Nephron (organoid): ENCODE measurements around the gene EHBP1.

Experiments
- H3K27ac Mint-ChIP-seq, 3 experiments: 2 replicates each; pipeline ENCODE4 v1.8.0; 2020; ENCODE audit warnings: mixed read lengths in 3 of 3, mild to moderate bottlenecking in 2 of 3, moderate library complexity in 1 of 3
- H3K27me3 Mint-ChIP-seq: 2 replicates; pipeline ENCODE4 v1.8.0; 2021; ENCODE audit warnings: low read depth, mild to moderate bottlenecking, moderate library complexity, mixed read lengths
- H3K36me3 Mint-ChIP-seq: 2 replicates; pipeline ENCODE4 v1.8.0; 2020; ENCODE audit warnings: low read depth, mixed read lengths
- H3K4me1 Mint-ChIP-seq: 2 replicates; pipeline ENCODE4 v1.8.0; 2020; ENCODE audit warnings: mixed read lengths
- H3K4me3 Mint-ChIP-seq, 3 experiments: 2 replicates each; pipeline ENCODE4 v1.8.0; 2020; ENCODE audit warnings: mild to moderate bottlenecking in 3 of 3, mixed read lengths in 3 of 3, moderate library complexity in 2 of 3
- H3K9me3 Mint-ChIP-seq: 2 replicates; pipeline ENCODE4 v1.8.0; 2020; ENCODE audit warnings: mixed read lengths
- CTCF ChIP-seq, 3 experiments: fragments of 200-600 bp; sonication (generic); IDR thresholded peaks; one replicate each; pipeline ENCODE4 v1.5.0; 2021; ENCODE audit warnings: antibody characterized with exemption in 3 of 3; ENCODE audit not compliant: unreplicated experiment in 3 of 3

EHBP1 gene

DNA sequence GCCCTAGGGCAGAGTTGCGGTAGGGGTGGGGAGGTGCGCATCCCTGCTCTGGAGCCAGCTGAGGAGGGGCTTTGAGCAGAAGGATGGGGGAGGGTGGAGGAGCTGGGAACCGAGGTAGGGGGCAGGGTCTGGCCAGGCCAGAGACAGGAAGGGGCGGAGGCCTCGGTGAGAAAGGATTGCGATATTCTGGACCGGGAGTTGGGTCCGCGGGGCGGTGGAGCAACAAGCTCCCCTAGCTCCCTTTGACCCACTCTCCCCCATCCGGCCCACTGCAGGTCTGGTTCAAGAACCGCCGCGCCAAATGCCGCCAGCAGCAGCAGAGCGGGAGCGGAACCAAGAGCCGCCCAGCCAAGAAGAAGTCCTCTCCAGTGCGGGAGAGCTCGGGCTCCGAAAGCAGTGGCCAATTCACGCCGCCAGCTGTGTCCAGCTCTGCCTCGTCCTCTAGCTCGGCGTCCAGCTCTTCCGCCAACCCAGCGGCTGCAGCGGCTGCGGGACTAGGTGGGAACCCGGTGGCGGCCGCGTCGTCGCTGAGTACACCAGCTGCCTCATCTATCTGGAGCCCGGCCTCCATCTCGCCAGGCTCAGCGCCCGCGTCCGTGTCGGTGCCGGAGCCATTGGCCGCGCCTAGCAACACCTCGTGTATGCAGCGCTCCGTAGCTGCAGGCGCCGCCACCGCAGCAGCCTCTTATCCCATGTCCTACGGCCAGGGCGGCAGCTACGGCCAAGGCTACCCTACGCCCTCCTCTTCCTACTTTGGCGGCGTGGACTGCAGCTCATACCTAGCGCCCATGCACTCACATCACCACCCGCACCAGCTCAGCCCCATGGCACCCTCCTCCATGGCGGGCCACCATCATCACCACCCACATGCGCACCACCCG, 350.0 kb downstream of the EHBP1 start:
- Mint-ChIP-seq H3K27me3 (peaks cover 99% of the 10 kb centered on the region), H3K9me3 (peaks cover 4% of the 10 kb centered on the region), H3K4me3 (peak overlapping the region; percentile 50 to 54 (median 51)), H3K27ac (no peak overlapping the region), H3K36me3 (no peaks in the 10 kb centered on the region), H3K4me1 (peaks cover 61% of the 10 kb centered on the region)
- TF ChIP-seq CTCF (IDR thresholded peaks at IDR 0.05; ENCODE audit: unreplicated experiment in 3 of 3): no peak

DNA sequence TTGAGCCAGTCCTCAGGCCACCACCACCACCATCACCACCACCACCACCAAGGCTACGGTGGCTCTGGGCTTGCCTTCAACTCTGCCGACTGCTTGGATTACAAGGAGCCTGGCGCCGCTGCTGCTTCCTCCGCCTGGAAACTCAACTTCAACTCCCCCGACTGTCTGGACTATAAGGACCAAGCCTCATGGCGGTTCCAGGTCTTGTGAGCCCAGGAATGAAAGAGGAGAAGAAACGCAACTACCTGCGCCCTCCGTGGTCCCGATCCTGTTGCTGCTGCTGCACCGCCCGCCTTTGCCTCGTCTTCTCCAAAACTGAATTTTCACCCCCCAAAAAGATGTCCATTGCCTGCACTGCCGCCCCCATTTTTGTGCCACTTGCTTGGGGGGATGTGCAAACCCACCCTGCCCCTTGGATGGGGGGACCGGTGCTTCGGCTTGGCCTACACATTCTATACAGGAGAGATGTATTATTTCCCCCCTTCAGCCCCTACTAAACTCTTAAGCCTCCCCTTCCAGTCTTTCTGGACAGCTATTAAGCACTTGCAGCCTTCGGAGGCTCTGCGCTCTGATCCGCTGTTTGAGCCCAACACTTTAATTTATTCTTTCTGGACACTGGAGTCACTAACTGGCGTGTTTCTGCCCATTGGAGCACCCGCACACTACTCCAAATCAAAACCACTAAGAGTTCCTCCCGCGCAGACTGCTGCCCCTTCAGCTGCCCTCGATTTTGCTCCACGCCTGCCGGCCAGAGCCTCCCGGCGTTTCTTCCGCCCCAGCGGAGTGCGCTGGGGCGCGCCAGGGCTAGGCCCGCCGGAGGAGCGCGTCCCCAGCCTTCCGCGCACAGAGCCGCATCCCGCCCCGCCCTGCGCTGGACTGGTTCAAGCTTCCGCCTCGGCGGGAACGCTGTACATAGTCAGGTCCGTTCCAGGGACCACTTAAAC, 350.9 kb downstream of the EHBP1 start:
- H3K4me1 Mint-ChIP-seq: peaks cover 55% of the 10 kb centered on the region
- no peak for TF ChIP-seq CTCF (IDR thresholded peaks at IDR 0.05; ENCODE audit: unreplicated experiment in 3 of 3)
- H3K27me3 Mint-ChIP-seq: peaks cover 99% of the 10 kb centered on the region
- peaks cover 4% of the 10 kb centered on the region for H3K9me3 Mint-ChIP-seq
- no peak overlapping the region for H3K27ac Mint-ChIP-seq
- peak overlapping the region; percentile 46 to 51 (median 50) for H3K4me3 Mint-ChIP-seq
- H3K36me3 Mint-ChIP-seq: no peaks in the 10 kb centered on the region

- Mint-ChIP-seq H3K36me3 (no peaks in the 10 kb centered on the region), H3K27ac (no peak overlapping the region), H3K4me3 (no peak overlapping the region), H3K9me3 (peaks cover 4% of the 10 kb centered on the region), H3K4me1 (peaks cover 55% of the 10 kb centered on the region), H3K27me3 (peaks cover 99% of the 10 kb centered on the region)
- no peak for TF ChIP-seq CTCF (IDR thresholded peaks at IDR 0.05; ENCODE audit: unreplicated experiment in 3 of 3)
Measured at GRCh38 chr2:63057249-63058143, 352.0 kb downstream of the EHBP1 start.

- Mint-ChIP-seq H3K4me3 (peak overlapping the region in 2 of 3 experiments; percentile 46 to 62), H3K27me3 (peaks cover 99% of the 10 kb centered on the region), H3K4me1 (peaks cover 52% of the 10 kb centered on the region), H3K27ac (no peak overlapping the region), H3K36me3 (no peaks in the 10 kb centered on the region), H3K9me3 (peaks cover 4% of the 10 kb centered on the region)
- TF ChIP-seq CTCF (IDR thresholded peaks at IDR 0.05; ENCODE audit: unreplicated experiment in 3 of 3): no peak
Measured at GRCh38 chr2:63058144-63058920, 352.8 kb downstream of the EHBP1 start.
